GM12892 (cell line): ENCODE measurements around the gene ITSN1.

Source experiments
- POLR2A ChIP-seq: IDR thresholded peaks from 2 replicates; pipeline ENCODE4 v1.6.1; 2011; ENCODE audit warnings: low read depth, low read length, control low read depth
- POLR2AphosphoS5 ChIP-seq: IDR thresholded peaks from 2 replicates; pipeline ENCODE4 v1.6.1; 2011; ENCODE audit warnings: low read depth, low read length, control low read depth

DNA sequence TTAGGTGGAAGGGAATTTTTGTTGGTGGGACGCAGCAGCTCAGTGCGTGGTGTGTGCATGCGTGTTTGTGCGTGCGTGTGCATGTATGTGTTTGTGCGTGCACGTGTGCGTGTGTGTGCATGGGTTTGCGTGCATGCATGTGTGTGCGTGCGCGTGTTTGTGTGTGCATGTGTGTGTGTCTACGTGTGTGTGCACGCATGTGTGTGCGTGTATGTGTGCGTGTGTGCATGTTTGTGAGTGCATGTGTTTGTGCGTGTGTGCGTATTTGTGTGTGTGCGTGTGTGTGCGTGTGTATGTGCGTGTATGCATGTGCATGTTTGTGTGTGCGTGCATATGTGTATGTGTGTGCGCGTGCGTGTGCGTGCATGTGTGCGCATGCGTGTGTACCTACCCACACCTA lies 253.1 kb downstream of the ITSN1 start:
- TF ChIP-seq POLR2A (no peak), POLR2AphosphoS5 (no peak; the same call in 1 of the 2 replicates)
